GM18502 (cell line): ENCODE results near the gene FHAD1.
A peak's percentile ranks its signal among the peaks of the same experiment; 100 is the strongest.

ENCODE experiments used
- ATAC-seq: cut with Tn5 transposase; IDR thresholded peaks from one replicate; pipeline ENCODE4 v1.9.1; 2021; ENCODE audit warnings: mild to moderate bottlenecking; ENCODE audit not compliant: unreplicated experiment, poor library complexity

Gene FHAD1

DNA sequence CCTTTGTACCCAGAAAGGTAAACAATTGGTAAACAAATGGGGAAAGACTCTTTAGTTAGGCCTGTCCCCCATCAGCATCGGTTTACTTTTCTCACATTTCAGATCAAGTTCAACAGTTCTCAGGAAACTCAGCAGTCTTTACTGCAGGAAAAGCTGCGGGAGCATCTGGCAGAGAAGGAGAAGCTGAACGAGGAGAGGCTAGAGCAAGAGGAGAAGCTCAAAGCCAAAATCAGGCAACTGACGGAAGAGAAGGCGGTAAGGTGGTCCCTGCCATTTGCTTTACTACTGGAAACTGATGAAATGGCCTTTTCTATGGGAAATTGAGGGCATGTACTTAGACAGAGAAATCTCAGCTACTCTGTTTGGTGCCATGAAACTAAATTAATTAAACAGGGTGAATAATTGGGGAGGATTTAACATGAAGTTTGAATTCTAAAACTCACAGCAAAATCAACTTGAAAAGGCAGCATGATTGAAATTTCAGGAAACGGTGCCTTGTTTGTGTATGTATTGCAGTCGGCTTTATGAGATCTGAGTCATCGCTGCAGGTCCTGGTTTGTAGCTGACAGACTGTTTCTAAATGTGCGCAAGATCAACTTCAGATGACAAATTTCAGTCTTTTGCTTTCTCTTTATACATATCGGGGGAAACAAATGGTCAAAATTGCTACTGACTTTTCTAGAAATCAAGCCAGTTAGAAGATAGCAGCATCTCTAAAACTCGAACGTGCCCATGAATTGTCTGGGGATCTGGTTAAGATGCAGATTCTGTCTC is 94.8 kb downstream of the FHAD1 start:
- ATAC-seq, result no peak

DNA sequence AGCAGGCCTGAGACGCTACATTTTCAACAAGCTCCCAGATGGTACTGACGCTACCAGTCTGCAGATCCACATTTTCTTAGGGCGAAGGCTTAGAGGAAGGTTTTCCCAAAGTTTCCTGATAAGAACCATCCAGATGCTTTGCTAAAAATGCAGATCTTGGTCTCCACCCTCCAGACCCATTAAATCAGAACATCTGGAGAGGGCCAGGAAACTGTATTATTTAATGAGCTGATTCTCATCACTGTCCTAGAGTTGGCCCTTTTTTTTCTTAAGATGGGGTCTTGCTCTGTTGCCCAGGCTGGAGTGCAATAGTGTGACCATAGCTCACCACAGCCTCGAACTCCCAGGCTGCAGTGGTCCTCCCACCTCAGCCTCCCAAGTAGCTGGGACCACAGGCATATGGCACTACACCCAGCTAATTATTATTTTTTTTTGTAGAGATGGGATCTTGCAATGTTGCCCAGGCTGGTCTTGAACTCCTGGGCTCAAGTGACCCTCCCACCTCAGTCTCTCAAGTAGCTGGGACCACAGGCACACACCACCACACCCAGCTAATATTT is 95.5 kb downstream of the FHAD1 start:
- ATAC-seq, result no peak

DNA sequence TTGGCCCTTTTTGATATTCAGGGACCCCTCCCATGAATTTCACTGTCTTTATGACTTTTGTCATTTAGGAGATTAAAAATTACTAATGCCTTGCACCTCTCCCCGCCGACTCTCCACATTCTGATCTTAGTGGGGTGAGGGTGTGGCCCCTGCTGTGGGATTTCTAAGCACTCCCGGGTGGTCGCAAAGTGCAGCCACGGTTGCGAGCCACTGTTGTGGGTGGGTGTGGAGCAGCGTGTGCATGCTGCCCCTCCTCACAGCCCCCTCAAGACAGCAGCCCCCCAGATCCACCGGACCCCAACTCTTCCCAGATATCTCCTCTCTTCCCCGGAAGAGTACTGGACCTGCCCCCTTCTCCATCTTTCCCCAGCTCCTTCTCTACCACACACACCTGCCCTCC is 96.1 kb downstream of the FHAD1 start:
- no peak for ATAC-seq

GRCh38 chr1:15343729-15344128 is 96.7 kb downstream of the FHAD1 start:
- ATAC-seq, result no peak

- ATAC-seq, result no peak
Observed at GRCh38 chr1:15344380-15344779, 97.4 kb downstream of the FHAD1 start.

GRCh38 chr1:15344800-15345704 is 98.0 kb downstream of the FHAD1 start:
- no peak for ATAC-seq

DNA sequence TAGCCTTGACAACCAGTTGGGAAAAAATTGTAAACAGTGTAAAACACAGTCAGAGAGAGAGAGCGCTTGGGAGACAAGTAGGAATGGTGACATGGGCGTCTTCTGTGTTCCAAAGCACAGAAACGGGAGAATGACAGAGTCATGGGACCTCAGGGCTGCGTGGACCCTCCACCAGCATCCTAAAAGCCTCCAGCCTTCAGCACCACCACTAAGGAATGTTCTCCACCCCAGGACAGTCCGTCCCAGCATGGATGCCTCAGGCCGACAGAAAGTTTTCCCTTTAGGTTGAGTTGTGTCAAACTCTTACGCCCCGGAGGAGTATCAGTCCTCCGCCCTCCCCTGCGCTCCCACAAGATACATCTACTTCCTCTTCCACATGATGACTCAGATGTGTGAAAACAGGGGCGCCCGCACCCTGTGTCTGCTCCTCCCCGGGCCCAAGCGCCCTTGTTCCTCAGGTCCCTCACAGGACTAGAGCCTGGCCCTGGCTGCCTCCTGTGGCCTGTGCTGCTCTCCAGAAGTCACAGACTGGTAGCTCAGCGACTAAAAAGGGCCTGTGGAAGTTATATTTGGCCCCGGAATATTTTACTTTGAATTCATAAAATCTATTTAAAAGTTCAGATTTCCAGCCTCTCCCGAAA is 98.8 kb downstream of the FHAD1 start:
- ATAC-seq, result peak; percentile 63

- no peak for ATAC-seq
Observed at GRCh38 chr1:15346346-15347030, 99.5 kb downstream of the FHAD1 start.

GRCh38 chr1:15347182-15347581 is 100.2 kb downstream of the FHAD1 start:
- ATAC-seq, result no peak

GRCh38 chr1:15348648-15349047 is 101.6 kb downstream of the FHAD1 start:
- no peak for ATAC-seq

GRCh38 chr1:15349133-15349532 is 102.1 kb downstream of the FHAD1 start:
- ATAC-seq, result no peak

DNA sequence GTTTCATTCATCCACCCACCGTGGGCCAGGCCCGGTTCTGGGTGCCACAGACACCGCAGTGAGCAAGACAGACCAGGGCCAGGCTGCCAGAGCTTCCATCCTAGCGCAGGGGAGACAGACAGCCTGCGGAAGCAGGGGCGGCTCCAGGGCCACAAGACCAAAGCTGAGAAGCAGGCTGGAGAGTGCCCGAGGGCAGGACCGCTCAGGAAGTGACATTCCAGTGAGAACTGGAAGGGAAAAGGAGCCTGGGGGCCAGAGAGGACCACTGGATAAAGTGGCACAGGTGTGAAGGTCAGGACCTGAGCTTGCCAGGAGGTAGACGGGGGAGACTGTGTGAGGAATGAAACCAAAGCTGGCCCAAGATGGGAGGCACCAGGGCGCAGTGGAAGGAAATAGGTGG is 103.1 kb downstream of the FHAD1 start:
- no peak for ATAC-seq

DNA sequence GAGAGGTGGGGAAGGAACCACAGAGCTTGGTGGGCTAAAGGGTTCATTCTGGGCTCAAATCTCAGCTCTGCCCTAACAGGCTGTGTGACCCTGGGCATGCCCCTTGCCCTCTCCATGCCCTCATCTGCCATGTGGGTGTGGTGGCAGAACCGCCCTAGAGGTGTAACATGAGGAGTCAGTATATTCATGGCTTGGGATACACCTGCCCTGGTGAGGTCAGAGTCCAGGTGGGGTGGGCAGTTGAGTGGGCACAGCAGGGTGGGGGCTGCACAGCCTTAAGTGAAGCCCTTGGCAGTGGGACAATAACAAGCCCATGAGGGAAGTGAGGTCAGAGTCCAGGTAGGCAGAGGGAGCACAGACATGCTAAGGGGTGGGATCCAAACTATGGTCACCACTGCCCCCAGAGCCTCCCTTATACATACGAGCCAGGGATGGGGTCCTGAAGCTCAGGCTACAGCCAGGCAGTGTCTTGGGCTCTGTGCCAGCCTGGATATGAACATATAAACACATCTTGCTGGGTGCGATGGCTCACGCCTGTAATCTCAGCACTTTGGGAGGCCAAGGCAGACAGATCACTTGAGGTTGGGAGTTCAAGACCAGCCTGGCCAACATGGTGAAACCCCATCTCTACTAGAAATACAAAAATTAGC is 103.7 kb downstream of the FHAD1 start:
- no peak for ATAC-seq

DNA sequence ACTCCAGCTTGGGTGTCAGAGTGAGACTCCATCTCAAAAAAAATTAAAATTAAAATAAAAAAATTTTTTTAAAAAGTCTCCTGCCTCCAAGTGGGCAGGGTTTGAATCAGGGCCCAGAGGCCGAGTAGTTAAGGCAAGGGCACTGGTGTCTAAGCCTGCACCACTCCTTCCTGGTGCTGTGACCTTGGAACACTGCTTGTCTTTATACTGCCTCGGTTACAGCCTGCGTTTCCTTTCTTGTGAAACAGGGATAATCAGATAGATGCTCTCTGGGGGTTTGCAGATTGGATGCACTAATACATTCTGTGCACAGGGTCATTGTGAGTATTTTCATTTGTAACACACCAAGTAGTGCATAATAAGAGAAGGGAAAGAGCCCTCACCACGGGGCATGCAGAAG is 104.3 kb downstream of the FHAD1 start:
- no peak for ATAC-seq

DNA sequence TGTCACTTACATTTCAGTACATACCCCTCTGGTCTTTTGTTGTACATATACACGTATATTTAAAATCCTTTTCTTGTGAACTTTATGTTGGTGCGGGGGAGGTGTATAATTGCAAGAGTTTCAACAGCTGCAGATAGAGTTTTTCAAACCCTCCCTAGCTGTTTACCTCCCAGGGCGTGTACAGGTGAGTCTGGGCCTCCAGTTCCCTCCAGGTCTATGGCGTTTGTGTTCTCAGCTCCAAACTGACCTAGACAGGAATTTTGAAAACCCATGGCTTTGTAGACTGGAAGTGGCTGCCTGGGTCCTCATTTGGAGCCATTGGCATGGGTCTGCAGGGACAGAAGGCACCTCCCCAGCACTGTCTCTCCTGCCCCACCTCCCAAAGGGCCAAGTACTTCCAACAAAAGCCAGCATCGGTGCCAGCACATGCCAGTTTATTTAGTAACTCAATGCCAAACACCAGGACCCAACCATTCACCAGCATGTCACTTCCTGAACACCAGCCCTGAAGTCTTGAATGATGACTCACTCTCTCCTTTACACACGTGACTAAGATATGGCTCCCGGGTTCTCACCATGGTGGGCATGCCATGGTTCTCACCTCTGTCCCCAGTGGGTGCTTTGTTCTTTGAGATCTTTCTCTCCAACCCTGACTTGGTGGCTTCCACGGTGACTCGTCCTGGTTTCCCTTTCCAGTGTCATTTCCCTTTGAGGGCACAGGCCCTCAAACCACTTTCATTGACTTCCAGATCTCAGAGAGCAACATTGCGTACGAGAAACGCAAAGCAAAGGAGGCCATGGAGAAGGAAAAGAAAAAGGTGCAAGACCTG is 105.3 kb downstream of the FHAD1 start:
- no peak for ATAC-seq

DNA sequence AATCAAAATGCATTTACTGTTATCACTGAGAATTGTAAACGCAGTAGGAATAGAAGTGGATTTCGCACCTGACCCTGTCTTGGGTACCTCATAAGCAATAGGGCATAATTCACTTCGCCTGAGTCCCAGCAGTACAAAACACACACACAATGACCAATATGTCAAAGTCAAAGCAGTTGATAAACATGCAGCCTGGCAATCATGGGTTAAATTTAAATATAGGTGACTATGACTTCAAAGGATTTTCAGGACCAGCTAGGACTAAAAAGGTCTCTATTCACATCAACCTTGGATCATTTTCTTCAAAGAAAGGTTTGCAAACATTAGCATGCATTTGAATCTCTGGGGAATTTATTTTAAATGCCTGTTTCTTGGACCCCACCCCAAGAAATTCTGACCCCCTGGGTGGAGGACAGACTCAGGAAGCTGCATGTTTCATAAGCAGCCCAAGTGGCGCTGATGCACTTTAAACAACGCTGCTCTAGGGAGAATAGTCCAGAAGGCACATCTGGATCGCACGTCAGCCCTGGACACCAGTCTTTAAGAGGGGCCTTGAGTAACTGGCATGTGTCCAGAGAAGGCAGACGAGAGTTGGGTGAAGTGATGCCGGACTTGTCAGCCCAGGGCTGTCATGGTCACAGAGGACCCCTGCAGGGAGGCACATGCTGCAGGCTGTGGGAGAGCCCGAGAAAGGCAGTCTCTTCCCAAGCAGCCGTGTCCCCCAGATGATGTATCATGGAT is 107.0 kb downstream of the FHAD1 start:
- ATAC-seq, result no peak

- no peak for ATAC-seq
Observed at GRCh38 chr1:15354580-15354965, 107.5 kb downstream of the FHAD1 start.

- ATAC-seq, result no peak
Observed at GRCh38 chr1:15355968-15356625, 109.1 kb downstream of the FHAD1 start.
